ACHN (cell line): ENCODE results near the gene GNLY.

ENCODE experiments used
- DNase-seq: peaks from one replicate; pipeline ENCODE4 v3.0.0-alpha.2; 2015
- in situ Hi-C: cut with HindIII; loops from 2 replicates; pipeline ENCODE4 v1.10.0; 2017; ENCODE audit warnings: low sequenced_read_pairs, low pct_ligation_motif_present, low pct_unique_long_range_greater_than_20kb

Gene GNLY

GRCh38 chr2:85748039-85748734 lies 54.0 kb downstream of the GNLY start:
- no peak for DNase-seq
- in situ Hi-C loops: no loop called here
